SH-SY5Y (cell line): ENCODE data around the gene ACSL4.

Experiments used
- GATA2 ChIP-seq: IDR thresholded peaks from 2 replicates; pipeline ENCODE4 v1.6.1; 2011; ENCODE audit warnings: mild to moderate bottlenecking, low read depth, low read length
- GATA3 ChIP-seq: IDR thresholded peaks from 2 replicates; pipeline ENCODE4 v1.6.1; 2011; ENCODE audit warnings: low read depth, mild to moderate bottlenecking, low read length, moderate library complexity

DNA sequence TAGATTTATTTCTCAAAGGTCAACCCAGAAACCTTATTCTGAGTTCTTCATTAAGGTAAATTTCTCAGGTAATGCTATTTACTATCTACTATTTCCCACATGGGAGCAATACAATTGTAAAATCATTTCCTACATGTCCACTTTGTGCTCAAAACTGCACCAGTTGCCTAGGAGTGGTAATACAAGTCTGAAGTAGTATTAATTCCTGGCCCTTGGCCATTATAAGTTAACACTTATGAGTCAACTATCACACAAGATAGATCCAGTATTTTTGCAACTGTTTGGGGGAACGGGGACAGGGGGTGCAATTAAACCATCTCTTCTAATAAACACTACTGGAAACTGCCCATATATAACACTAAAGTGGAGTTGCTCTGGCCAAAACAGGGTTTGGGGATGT, 48.9 kb downstream of the ACSL4 start:
- no peak for TF ChIP-seq GATA2
- no peak for TF ChIP-seq GATA3
